Kidney epithelial cell (primary cell): ENCODE measurements around the gene SLC27A6. TPM values are rescaled to one million over a fixed set of nuclear protein-coding genes. Genes with fewer than 3 reads are reported as not detected.
"Not testable (repeated sequence)": the region's sequence is repeated elsewhere in the genome, so short reads cannot be mapped to it uniquely, and the experiment has no call there.

Experiments
- DNase-seq: peaks from one replicate; pipeline ENCODE4 v3.0.0-alpha.2; 2010; ENCODE audit warnings: low read depth
- H3K27me3 ChIP-seq: 2 replicates; pipeline ENCODE4 v1.6.0; 2011; ENCODE audit warnings: low read length; ENCODE audit not compliant: control insufficient read depth, insufficient read depth
- H3K36me3 ChIP-seq: 2 replicates; pipeline ENCODE4 v1.5.1; 2011; ENCODE audit warnings: low read length; ENCODE audit not compliant: control insufficient read depth, insufficient read depth
- H3K4me3 ChIP-seq: 2 replicates; pipeline ENCODE4 v1.5.1; 2011; ENCODE audit warnings: low read depth, mild to moderate bottlenecking, control low read depth, low read length
- CTCF ChIP-seq: IDR thresholded peaks from 2 replicates; pipeline ENCODE4 v1.5.1; 2011; ENCODE audit warnings: mild to moderate bottlenecking, moderate library complexity, low read length, control low read depth, inconsistent platforms; ENCODE audit not compliant: insufficient read depth, poor library complexity, severe bottlenecking
- total RNA-seq: library from RNA; depleted of rRNA; stranded (reverse); fragments of >200 nt; gene quantifications from 2 replicates; pipeline ENCODE4 v1.2.3, GENCODE V29; 2015

Gene SLC27A6
- total RNA-seq, 1 donor from 2014 or later = 1.6 TPM

- TF ChIP-seq CTCF = no peak
- no peak for DNase-seq
- Histone ChIP-seq H3K4me3 (no peak overlapping the region), H3K36me3 (no peaks in the 10 kb centered on the region), H3K27me3 (no peaks in the 10 kb centered on the region)
These were observed 37.6 kb upstream of the SLC27A6 start for GRCh38 chr5:128927644-128928043.

GRCh38 chr5:128932232-128932631 is 33.1 kb upstream of the SLC27A6 start:
- not testable (repeated sequence) for H3K36me3 ChIP-seq, H3K27me3 ChIP-seq, H3K4me3 ChIP-seq, DNase-seq

GRCh38 chr5:128943100-128943499 is 22.2 kb upstream of the SLC27A6 start:
- not testable (repeated sequence) for H3K4me3 ChIP-seq, DNase-seq, H3K36me3 ChIP-seq, H3K27me3 ChIP-seq

- Histone ChIP-seq H3K36me3 (no peaks in the 10 kb centered on the region), H3K27me3 (no peaks in the 10 kb centered on the region), H3K4me3 (no peak overlapping the region)
- DNase-seq = no peak
- no peak for TF ChIP-seq CTCF
These were observed 15.3 kb upstream of the SLC27A6 start for GRCh38 chr5:128949847-128950546.

- H3K4me3 ChIP-seq = not testable (repeated sequence)
These were observed 14.0 kb upstream of the SLC27A6 start for GRCh38 chr5:128951301-128951700.

GRCh38 chr5:128956164-128956563 is 9.1 kb upstream of the SLC27A6 start:
- Histone ChIP-seq H3K36me3 (no peaks in the 10 kb centered on the region), H3K27me3 (no peaks in the 10 kb centered on the region), H3K4me3 (no peak overlapping the region)
- TF ChIP-seq CTCF = no peak
- no peak for DNase-seq

More at GRCh38 chr5:128951301-128951700, 14.0 kb upstream of the SLC27A6 start:
- not testable (repeated sequence) for H3K36me3 ChIP-seq, H3K27me3 ChIP-seq, DNase-seq

GRCh38 chr5:128962211-128962610 is 3.1 kb upstream of the SLC27A6 start:
- TF ChIP-seq CTCF = no peak

More at GRCh38 chr5:128962211-128962610, 3.1 kb upstream of the SLC27A6 start:
- Histone ChIP-seq H3K4me3 (no peak overlapping the region), H3K27me3 (peaks cover 10% of the 10 kb centered on the region), H3K36me3 (no peaks in the 10 kb centered on the region)
- no peak for DNase-seq
